NCI-H187 treated with DMSO at 0.1 percent for 48 hours (cell line): ENCODE data around the gene ZBED4.
"Not testable (repeated sequence)": the region's sequence is repeated elsewhere in the genome, so short reads cannot be mapped to it uniquely, and the experiment has no call there.

Source experiments
- DNase-seq: peaks from one replicate; lab custom pipeline; 2025; lab: John Stamatoyannopoulos, UW

Gene ZBED4

DNA sequence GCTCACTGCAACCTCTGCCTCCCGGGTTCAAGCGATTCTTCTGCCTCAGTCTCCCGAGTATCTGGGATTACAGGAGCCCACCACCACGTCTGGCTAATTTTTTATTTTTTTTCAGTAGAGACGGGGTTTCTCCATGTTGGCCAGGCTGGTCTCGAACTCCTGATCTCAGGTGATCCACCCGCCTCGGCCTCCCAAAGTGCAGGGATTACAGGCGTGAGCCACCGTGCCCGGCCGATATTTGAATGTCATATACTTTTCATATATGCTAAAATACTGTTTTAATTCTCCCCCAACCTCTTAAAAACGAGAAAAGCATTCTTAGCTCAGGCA lies 1.1 kb upstream of the ZBED4 start:
- not testable (repeated sequence) for DNase-seq

DNA sequence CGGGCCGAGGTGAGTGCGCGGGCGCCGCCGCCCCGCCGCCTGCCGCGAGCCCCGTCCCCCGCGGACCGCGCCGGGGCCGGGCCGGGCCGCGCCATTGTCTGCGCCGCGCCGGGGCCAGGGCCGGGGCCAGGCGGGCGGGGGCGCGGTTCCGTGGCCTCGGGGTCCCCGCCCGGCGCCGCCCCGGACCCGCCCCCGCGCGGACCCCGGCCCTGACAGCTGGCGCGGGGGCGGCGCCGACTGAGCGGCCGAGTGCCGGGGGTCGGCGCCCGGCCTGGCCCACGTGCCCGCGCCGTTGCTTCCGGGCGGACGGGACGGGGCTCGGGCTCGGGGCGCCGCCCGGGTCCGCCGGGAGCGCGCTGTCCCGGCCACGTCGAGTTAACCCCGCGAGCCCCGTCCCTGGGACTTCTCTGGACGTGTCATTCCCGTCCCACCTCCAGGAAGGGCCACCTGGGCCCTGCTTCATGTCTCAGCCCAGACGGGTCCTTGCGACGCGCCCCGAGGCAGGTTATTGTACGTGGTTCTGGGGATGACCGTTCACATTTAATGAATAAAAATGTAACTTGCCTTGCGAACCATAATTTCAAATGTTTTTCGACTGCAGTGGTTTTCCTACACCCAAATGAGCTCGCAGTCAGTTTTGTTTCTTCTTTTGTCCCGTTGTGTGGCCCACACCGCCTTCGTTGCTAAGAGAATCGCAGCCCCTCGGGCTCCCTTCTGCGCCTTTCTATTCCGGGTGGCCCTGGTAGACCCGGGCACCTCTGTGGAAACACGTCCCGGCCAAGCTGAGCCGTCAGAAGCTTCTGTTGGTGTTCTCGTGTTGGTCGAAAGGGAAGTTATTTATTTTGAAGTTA lies 562 bp downstream of the ZBED4 start:
- DNase-seq: no peak

DNA sequence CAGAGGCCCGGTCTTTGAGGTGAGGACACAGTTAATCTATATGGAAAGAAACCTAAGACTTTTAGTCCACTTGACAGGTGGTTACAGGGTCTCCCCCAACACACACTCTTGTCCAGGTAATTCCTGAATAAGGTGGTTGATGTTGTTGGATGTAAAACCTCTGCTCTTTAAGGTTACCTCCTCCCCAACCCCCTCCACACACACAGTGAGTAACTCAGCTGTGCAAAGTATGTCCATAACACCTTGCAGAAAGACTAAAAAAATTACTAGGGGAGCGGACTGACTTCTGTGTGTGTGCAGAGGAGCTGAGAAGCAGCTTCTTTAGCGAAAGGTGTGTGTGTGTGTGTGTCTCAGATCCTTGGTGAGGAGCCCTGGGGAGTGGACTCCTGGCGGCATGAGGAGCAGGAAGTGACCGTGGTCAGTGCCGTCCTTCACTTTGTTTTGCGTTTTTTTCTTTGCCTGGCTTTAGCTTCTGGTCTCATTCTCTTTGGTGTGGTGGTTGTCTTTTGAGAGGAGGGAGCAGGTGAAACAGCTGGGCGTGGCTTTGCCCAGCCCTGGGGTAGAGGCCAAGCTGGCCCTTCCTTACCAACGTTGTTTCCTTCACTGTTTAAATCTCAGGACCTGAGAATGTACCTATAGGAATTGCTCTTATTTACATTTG lies 1.7 kb downstream of the ZBED4 start:
- no peak for DNase-seq

DNA sequence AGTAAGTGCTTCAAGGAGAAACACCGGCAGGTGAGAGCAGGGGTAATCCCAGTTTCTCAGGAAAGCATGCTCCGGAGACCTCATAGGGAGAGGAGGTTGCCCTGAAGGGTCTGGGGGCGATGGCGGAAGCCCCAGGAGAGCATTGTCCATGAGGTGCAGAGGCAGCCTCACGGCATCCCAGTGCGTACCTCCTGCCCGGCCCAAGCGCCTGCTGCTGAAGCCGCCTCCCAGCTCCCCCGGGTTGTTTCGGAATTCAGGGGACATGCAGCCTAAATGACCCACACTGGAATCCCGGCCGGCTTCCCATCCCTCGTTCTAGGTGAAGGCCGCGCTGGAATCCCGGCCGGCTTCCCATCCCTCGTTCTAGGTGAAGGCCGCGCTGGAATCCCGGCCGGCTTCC lies 2.7 kb downstream of the ZBED4 start:
- DNase-seq: no peak

DNA sequence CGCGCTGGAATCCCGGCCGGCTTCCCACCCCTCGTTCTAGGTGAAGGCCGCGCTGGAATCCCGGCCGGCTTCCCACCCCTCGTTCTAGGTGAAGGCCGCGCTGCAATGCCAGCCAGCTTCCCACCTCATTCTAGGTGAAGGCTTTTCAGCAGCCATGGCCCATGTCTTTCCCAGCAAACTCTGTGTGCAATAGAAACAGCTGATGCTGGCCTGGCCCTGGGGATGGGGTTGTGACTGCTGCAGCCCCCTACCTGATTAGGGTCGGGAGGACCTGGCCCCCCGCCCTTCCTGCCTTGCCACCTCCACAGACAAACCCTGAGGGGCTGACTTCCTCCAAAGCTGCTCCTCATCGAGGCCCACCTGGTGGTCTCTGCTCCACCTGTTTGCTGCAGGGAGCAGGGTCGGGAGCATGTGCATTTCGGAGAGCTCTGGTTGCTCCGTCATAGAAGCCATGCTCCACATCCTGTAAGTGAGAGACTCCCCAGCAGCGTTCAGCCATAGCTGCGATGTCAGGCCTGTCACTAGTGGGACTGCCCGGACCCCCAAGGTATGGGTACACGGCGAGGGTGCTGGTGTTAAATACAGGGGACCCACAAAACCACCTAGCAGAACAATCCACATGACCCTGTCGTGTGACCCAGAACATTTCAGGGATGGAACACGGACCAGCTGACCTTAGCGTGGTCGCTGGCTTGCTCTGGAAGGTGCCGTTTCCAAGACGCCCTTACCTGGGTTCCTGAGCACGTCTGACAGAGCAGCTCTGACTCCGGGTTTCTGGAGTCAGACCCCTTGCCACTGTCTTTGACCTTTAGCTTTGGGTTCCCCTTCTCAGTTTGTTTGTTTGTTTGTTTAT lies 3.3 kb downstream of the ZBED4 start:
- no peak for DNase-seq

DNA sequence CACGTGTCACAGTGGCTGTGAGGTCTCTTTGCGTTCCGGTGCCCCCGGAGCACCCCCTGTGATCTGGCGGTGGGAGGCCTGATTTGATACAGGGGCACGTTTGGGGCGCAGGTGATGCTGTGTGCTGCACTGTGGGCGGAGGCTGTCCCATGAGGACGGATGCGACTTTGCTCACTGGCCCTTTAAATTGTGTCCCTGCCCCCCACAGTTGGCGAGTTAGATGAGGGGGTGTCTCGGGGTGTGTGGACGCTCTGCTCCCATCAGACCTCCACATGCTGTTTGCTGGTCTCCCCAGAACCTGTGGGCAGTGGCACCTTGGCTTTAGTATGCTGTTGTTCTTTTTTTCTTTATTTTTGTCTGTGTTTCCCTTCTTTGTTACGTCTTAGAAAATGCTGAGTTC lies 5.2 kb downstream of the ZBED4 start:
- no peak for DNase-seq

- DNase-seq: no peak
Observed at GRCh38 chr22:49861642-49862495, 8.2 kb downstream of the ZBED4 start.

DNA sequence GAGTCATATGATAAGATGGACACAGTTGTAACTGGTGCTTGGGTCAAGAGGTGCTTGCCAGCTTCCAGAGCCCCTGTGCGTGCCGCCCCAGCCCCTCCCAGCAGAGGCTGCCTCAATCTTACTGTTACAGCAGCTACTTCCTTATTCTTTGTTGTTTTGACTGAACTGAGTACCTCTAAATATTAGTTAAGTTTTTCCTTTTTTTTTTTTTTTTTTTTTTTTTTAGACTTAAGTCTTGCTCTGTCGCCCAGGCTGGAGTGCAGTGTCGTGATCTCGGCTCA lies 8.8 kb downstream of the ZBED4 start:
- no peak for DNase-seq

DNA sequence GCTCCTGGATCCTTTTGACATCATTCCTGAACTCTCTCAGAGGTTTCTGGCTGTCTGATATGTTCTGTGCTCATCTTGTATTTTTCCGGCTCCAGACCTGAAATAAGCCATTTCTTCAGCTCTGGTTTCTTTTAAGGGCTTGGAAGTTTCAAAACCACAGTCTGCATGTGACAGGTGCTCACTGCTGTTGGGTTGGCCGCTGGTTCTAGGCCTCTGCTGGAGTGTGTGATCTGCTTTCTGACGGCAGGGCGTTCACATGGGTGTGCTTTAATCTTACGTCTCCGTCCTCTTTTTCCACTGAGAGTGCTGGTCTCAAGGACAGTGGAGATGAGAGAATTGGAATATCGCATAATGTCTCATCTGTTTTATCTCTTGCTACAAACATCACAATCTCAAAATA lies 10.3 kb downstream of the ZBED4 start:
- no peak for DNase-seq

GRCh38 chr22:49865156-49865555 lies 11.5 kb downstream of the ZBED4 start:
- DNase-seq: no peak

- DNase-seq: no peak
Observed at GRCh38 chr22:49866134-49866533, 12.5 kb downstream of the ZBED4 start.

GRCh38 chr22:49866646-49867045 lies 13.0 kb downstream of the ZBED4 start:
- DNase-seq: no peak

- DNase-seq: no peak
Observed at GRCh38 chr22:49867303-49868265, 13.9 kb downstream of the ZBED4 start.

DNA sequence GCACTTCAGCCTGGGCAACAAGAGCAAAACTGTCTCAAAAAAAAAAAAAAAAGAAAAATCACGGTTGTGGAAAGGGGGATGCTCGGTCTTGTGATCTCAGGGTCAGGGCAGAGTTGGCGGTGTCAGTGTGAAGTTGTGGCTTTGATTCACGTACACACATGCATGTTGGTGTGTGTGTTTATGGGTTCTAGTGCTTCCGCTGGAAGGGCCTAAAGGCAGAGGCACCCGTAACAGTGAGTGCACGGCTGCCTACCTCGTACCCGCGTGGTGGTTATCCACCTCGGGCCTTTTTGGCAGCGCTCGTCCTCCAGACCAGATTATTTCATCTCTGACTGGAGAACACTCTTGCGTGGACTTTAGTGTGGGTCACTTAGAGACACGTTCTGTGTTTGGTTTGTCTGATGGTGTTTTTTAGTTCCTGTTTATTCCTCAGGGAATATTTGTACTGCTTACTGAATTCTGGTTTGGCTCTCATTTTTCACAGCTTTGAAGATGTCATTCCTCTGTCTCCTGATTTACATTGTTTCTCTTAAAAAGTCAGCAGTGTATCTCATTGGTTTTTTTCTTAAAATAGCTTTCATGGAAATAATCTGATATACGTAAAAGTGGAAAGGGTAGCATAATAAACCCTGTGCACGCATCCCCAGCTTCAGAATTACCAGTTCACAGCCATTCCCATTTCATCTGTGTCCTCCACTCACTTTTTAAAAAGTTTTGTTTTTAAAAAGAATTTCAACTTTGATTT lies 15.6 kb downstream of the ZBED4 start:
- no peak for DNase-seq

GRCh38 chr22:49869845-49870712 lies 16.4 kb downstream of the ZBED4 start:
- DNase-seq: no peak

DNA sequence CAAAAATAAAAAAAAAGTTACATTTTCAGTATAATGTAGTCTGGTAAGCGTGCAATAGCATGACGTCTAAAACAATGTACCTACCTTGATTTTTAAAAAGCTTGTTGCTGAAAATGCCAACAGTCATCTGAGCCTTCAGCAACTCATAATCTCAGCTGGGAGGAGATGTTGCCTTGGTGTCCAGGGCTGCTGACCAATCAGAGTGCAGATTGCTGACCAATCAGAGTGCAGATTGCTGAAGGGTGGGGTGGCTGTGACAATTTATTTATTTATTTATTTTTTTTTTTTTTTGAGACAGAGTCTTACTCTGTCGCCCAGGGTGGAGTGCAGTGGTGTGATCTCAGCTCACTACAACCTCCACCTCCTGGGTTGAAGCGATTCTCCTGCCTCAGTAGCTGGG lies 17.8 kb downstream of the ZBED4 start:
- no peak for DNase-seq

DNA sequence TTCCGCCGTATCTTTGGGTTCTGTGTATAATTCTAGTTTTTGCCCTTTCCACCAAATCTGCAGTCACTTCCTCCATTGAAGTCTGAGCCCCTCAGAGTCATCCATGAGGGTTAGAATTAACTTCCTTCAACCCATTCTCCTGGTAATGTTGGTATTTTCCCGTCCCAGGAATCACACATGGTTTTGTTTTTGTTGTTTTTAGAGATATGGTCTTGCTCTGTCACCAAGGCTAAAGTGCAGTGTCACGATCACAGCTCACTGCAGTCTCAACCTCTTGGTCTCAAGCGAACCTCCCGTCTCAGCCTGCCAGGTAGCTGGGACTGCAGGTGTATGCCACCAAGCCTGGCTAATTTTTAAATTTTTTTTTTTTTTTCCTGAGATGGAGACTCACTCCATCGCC lies 18.7 kb downstream of the ZBED4 start:
- DNase-seq: no peak

- DNase-seq: no peak
Observed at GRCh38 chr22:49873228-49873940, 19.7 kb downstream of the ZBED4 start.

GRCh38 chr22:49877642-49878041 lies 24.0 kb downstream of the ZBED4 start:
- no peak for DNase-seq
